KOPT-K1 (cell line): ENCODE data around the gene ITGB3.

ENCODE experiments used
- H3K27ac ChIP-seq: fragments of 200-600 bp; sonication (generic); 2 replicates; pipeline ENCODE4 v1.5.1; 2016; ENCODE audit warnings: antibody characterized with exemption, mild to moderate bottlenecking, low read depth, low read length; ENCODE audit not compliant: poor library complexity, severe bottlenecking
- H3K36me3 ChIP-seq: fragments of 200-600 bp; sonication (generic); 2 replicates; pipeline ENCODE4 v1.5.1; 2017; ENCODE audit warnings: antibody characterized with exemption, mild to moderate bottlenecking, low read length, moderate library complexity; ENCODE audit not compliant: insufficient read depth
- H3K9me3 ChIP-seq: fragments of 200-600 bp; sonication (generic); 2 replicates; pipeline ENCODE4 v1.5.1; 2017; ENCODE audit warnings: antibody characterized with exemption, low read length, mild to moderate bottlenecking; ENCODE audit not compliant: insufficient read depth, poor library complexity, severe bottlenecking

ITGB3 gene

GRCh38 chr17:47335101-47335936, 81.7 kb downstream of the ITGB3 start:
- Histone ChIP-seq H3K27ac (no peak overlapping the region), H3K36me3 (no peaks in the 10 kb centered on the region), H3K9me3 (no peaks in the 10 kb centered on the region)

GRCh38 chr17:47338026-47338425, 84.4 kb downstream of the ITGB3 start:
- no peaks in the 10 kb centered on the region for H3K36me3 ChIP-seq
- no peak overlapping the region for H3K27ac ChIP-seq
- H3K9me3 ChIP-seq = no peaks in the 10 kb centered on the region

DNA sequence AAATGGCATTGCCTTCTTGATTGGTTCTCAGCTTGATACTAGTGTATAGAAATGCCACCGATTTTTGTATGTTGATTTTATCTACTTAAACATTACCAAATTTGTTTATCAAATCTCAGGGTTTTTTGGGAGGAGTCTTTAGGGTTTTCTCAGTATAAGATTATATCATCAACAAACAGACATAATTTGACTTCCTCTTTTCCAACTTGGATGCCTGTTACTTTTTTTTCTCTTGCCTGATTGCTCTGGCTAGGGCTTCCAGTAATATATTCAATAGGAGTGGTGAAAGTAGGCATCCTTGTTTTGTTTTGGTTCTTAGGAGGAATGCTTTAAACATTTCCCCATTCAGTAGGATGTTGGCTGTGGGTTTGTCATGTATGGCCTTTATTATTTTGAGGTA, 99.2 kb downstream of the ITGB3 start:
- Histone ChIP-seq H3K27ac (no peak overlapping the region), H3K36me3 (no peaks in the 10 kb centered on the region), H3K9me3 (no peaks in the 10 kb centered on the region)

DNA sequence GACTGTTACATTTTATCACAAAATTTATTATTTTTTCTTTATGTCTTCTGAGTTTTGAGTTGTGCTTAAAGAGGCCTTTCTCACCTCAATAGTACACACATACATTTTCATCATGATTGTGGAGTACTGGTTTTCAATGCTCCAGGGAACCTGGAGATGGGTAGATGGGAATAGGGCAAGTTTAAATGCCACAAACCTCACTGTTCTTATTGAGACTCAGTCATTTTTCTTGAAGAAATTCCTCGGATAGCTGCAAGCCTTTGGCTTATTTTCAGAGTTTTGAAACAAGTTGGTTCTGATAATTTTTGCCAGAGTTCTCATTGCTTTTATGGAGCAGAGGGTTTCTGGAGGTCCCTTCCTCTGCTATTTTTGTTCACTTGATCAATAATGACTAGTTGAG, 105.0 kb downstream of the ITGB3 start:
- Histone ChIP-seq H3K9me3 (no peaks in the 10 kb centered on the region), H3K27ac (no peak overlapping the region), H3K36me3 (no peaks in the 10 kb centered on the region)
